ENCODE data around the gene KCNJ15. TPM values are rescaled to one million over a fixed set of nuclear protein-coding genes. Genes with fewer than 3 reads are reported as not detected.

Gene KCNJ15
- total and polyA plus RNA-seq, 10 of the 15 experiments (the other 5 are each of a cell fraction or from before 2014, with no cell fraction given), result 0.05 to 2.7 (median 0.33) TPM; not detected in 6

GRCh38 chr21:38286739-38287471 lies 30.1 kb downstream of the KCNJ15 start:
- Histone ChIP-seq H3K4me1 (ENCODE audit: control insufficient read depth, insufficient read depth, low read length) (no peaks in the 10 kb centered on the region), H3K4me3 (no peak overlapping the region), H3K36me3 (ENCODE audit: control insufficient read depth in 2 of 2, insufficient read depth in 2 of 2, low read length in 1 of 2) (no peaks in the 10 kb centered on the region), H3K9ac (ENCODE audit: control insufficient read depth, insufficient read depth, low read length) (no peak overlapping the region), H3K27me3 (replicated peaks in 1 of 2; ENCODE audit: control insufficient read depth in 2 of 2, insufficient read depth in 2 of 2, low read length in 1 of 2) (no peaks in the 10 kb centered on the region), H3K27ac (ENCODE audit: control insufficient read depth, insufficient read depth) (no peak overlapping the region), H3K9me3 (replicated peaks; ENCODE audit: control insufficient read depth, insufficient read depth, low read length) (no peaks in the 10 kb centered on the region), H4K20me1 (ENCODE audit: control insufficient read depth, insufficient read depth) (no peaks in the 10 kb centered on the region), H2AFZ (ENCODE audit: control insufficient read depth, low read depth, low read length) (no peak overlapping the region), H3K79me2 (ENCODE audit: control insufficient read depth, insufficient read depth, low read length) (no peaks in the 10 kb centered on the region), H3K4me2 (ENCODE audit: control insufficient read depth, insufficient read depth) (no peak overlapping the region)
- ChIA-PET SMC1A (ENCODE audit: uncharacterized antibody, unreplicated experiment) (interaction anchor here (0.8 to 1.8 kb wide), 3 partner anchors 9 to 15 kb away, joined by 4 to 7 read pairs (median 4); no protein-coding TSS in a partner anchor), RAD21 (ENCODE audit: unreplicated experiment) (interaction anchor here (1.0 kb wide), 1 partner anchor 66 kb away, joined by 3 read pairs; no protein-coding TSS in a partner anchor), POLR2A (interaction anchor here (0.6 kb wide), 1 partner anchor 8 kb away, joined by 3 read pairs; no protein-coding TSS in a partner anchor), CTCF (interaction anchor here (0.6 to 1.1 kb wide), 2 partner anchors 14 to 19 kb away, joined by 3 read pairs; no protein-coding TSS in a partner anchor)
- FAIRE-seq (no peak), DNase-seq (ENCODE audit: low read depth, low spot score) (no peak), ATAC-seq (no peak)
- WGBS (ENCODE audit: insufficient coverage, insufficient replicate concordance, low lambda C conversion rate, missing lambda C conversion rate), result 26% methylated on average over 3 of the region's 3 CpGs
- BruUV-seq (replicated peaks), result no TSS peak
- in situ Hi-C loops (cut with MboI), result no loop called here
- intact Hi-C loops (cut with micrococcal nuclease; ENCODE audit: unreplicated experiment), result no loop called here
- TF ChIP-seq IKZF1 (conservative IDR thresholded peaks at IDR 0.05) (no peak), ATF7 (IDR thresholded peaks at IDR 0.05; ENCODE audit: low read depth) (no peak), ELK1 (IDR thresholded peaks at IDR 0.05; ENCODE audit: low read depth, low read length) (no peak), NKRF (conservative IDR thresholded peaks at IDR 0.05) (no peak), CREB1 (IDR thresholded peaks at IDR 0.05; ENCODE audit: low read depth) (no peak), SMARCA5 (IDR thresholded peaks at IDR 0.05) (no peak), RAD21 (IDR thresholded peaks at IDR 0.05; ENCODE audit: insufficient read depth, low read depth, low read length) (no peak), HSF1 (IDR thresholded peaks at IDR 0.05; ENCODE audit: low read depth, low read length) (no peak), BMI1 (IDR thresholded peaks at IDR 0.05; ENCODE audit: borderline replicate concordance) (no peak), TCF7 (IDR thresholded peaks at IDR 0.05; ENCODE audit: borderline replicate concordance) (no peak), SUZ12 (IDR thresholded peaks at IDR 0.05; ENCODE audit: unreplicated experiment) (no peak), E4F1 (IDR thresholded peaks at IDR 0.05; ENCODE audit: borderline replicate concordance, partially characterized antibody) (no peak)

Measured in GM12878 (cell line).